ENCODE measurements around the gene IGFL2. TPM values are rescaled to one million over a fixed set of nuclear protein-coding genes. Genes with fewer than 3 reads are reported as not detected.

Gene IGFL2
- total and polyA plus RNA-seq, 9 of the 15 experiments (the other 6 are each of a cell fraction or from before 2014, with no cell fraction given) = 0.42 to 1.7 (median 0.75) TPM; not detected in 2

DNA sequence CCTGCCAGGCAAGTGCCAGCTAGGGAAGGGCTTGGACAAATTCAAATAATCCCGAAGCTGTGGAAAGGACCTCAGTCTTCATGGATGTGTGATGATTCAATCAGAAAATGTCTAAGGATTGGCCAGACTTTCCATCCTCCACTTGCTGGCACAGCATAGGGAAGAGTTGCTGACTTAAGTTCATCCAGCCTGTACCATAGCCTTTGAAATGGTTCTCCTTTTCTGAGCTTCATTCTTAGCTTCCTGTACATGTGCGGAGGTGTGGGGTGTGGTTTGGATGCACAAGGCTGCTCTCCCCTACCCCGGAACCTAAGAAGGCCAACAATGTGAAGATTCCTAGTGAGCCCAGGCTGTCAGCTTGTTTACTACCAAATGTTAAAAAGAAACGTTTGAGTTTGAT, 22.6 kb upstream of the IGFL2 start:
- ChIA-PET CTCF (ENCODE audit: low intra/inter-chr PET ratio) (no interaction called here), POLR2A (no interaction called here)
- TF ChIP-seq, protein P1, sequence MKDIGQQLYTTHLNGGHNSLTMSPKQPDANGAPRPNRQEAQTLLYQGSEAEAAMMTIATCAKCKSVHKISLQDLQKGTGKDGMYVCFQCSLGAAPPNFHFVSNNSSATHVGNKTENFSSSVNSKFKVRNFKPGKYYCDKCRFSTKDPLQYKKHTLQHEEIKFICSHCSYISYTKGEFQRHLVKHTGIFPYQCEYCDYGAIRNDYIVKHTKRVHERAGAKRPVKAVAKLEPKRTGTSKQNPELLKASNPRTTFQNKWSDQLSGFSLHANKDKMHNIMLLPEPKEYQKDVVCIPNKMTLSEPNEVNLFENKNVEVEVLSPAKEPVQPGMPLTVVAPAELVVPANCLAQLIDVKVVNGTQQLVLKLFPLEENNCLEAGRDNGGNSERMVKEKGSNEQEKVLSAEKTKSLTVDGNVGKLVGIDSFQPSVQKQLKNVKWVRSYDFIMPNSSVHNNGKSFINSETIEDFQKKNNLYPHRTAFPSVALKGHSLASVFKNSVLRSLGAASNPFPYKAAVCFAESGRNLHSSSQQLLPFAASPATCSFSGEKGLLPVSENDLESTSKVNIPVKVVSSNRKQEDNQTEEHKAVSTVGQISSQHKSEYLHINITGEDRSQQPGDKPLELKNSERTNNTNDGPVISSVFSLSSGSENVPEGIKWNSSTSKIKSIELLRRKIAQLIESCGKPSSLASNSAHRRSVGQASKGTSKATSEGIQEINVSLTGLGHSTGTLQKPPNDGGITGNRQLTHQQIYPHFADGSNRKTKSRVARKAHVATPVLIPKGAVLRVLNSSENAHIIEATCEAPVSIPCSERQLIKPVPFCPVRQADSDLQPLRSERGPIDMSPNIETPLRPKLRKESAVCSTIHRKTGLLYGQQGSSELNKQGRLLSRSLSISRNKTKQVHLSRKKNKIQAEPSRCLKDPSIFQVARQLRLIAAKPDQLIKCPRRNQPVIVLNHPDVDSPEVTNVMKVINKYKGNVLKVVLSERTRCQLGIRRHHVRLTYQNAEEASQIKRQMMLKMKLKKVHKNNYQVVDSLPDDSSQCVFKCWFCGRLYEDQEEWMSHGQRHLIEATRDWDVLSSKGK (CRISPR knock-in tag; IDR thresholded peaks at IDR 0.05) = no peak
- TF ChIP-seq ZFP36 (IDR thresholded peaks at IDR 0.05; ENCODE audit: low read depth, low read length, partially characterized antibody) (no peak), PCBP1 (IDR thresholded peaks at IDR 0.05; ENCODE audit: low read depth, low read length, poor library complexity, severe bottlenecking) (no peak)
- TF ChIP-seq, protein P2, sequence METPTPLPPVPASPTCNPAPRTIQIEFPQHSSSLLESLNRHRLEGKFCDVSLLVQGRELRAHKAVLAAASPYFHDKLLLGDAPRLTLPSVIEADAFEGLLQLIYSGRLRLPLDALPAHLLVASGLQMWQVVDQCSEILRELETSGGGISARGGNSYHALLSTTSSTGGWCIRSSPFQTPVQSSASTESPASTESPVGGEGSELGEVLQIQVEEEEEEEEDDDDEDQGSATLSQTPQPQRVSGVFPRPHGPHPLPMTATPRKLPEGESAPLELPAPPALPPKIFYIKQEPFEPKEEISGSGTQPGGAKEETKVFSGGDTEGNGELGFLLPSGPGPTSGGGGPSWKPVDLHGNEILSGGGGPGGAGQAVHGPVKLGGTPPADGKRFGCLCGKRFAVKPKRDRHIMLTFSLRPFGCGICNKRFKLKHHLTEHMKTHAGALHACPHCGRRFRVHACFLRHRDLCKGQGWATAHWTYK (CRISPR knock-in tag; IDR thresholded peaks at IDR 0.05) = no peak
- no TSS peak for BruUV-seq (replicated peaks)
- FAIRE-seq (no peak), ATAC-seq (no peak), DNase-seq (ENCODE audit: extremely low read depth in 1 of 4, low spot score in 3 of 4) (no peak)
- H3K27me3 ChIP-seq (ENCODE audit: control insufficient read depth in 2 of 2, insufficient read depth in 2 of 2, low read length in 2 of 2) = peaks cover 8 to 15% of the 10 kb centered on the region in 2 experiments; a peak in 4 of 5 replicates
- no peaks in the 10 kb centered on the region for H3K9me1 ChIP-seq (ENCODE audit: control insufficient read depth, insufficient read depth, low read length)
- intact Hi-C loops (cut with micrococcal nuclease) (no loop called here), in situ Hi-C loops (cut with MboI) (no loop called here)
- H3K4me3 ChIP-seq = no peak overlapping the region
- no peaks in the 10 kb centered on the region for H3K79me2 ChIP-seq (ENCODE audit: control insufficient read depth, insufficient read depth, low read length)
- H3K27ac ChIP-seq (ENCODE audit: extremely low read depth, low read depth, low read length) = no peak overlapping the region
- no peaks in the 10 kb centered on the region for H3K36me3 ChIP-seq (ENCODE audit: control insufficient read depth, insufficient read depth, low read length)
- no peak overlapping the region for H2AFZ ChIP-seq (ENCODE audit: low read depth, low read length)
- H4K20me1 ChIP-seq (replicated peaks; ENCODE audit: control insufficient read depth, insufficient read depth, low read length) = no peaks in the 10 kb centered on the region
- no peaks in the 10 kb centered on the region for H3K4me1 ChIP-seq (replicated peaks in 1 of 2; ENCODE audit: control insufficient read depth in 2 of 2, insufficient read depth in 2 of 2, low read length in 2 of 2)
- no peak overlapping the region for H3K4me2 ChIP-seq (ENCODE audit: insufficient read depth, low read length)
- 1% methylated on average over 4 of the region's 4 CpGs for WGBS (ENCODE audit: insufficient coverage, low coverage, missing lambda C conversion rate)
- no peak overlapping the region for H3K9ac ChIP-seq (ENCODE audit: insufficient read depth in 1 of 2, low read depth in 2 of 2, low read length in 2 of 2)
- no peaks in the 10 kb centered on the region for H3K9me3 ChIP-seq (replicated peaks; ENCODE audit: control insufficient read depth, insufficient read depth, low read depth, low read length)

Measured in K562 (cell line).